Suprapubic skin (tissue), 4 donors: ENCODE measurements around the gene KAT7.
"Not testable (repeated sequence)": the region's sequence is repeated elsewhere in the genome, so short reads cannot be mapped to it uniquely, and the experiment has no call there.

ENCODE experiments used
- CTCF ChIP-seq, 2 donors: fragments of 200-600 bp in 1 of 2; fragments of 450-650 bp in 1 of 2; sonication (generic) in 1 of 2; IDR thresholded peaks; one replicate each; pipeline ENCODE4 v1.5.1; 2016 to 2019; ENCODE audit warnings: antibody characterized with exemption in 2 of 2, mild to moderate bottlenecking in 1 of 2, moderate library complexity in 1 of 2
- EP300 ChIP-seq: sonication (generic); formaldehyde crosslinking; IDR thresholded peaks from one replicate; pipeline ENCODE4 v1.6.1; 2017; ENCODE audit warnings: antibody characterized with exemption
- POLR2A ChIP-seq, 2 donors: fragments of 450-650 bp; IDR thresholded peaks; one replicate each; pipeline ENCODE4 v1.6.1; 2017; ENCODE audit warnings: antibody characterized with exemption in 2 of 2, mild to moderate bottlenecking in 2 of 2, moderate library complexity in 2 of 2
- POLR2AphosphoS5 ChIP-seq, 3 donors: sonication (generic); formaldehyde crosslinking; IDR thresholded peaks; one replicate each; pipeline ENCODE4 v1.6.1; 2017; ENCODE audit warnings: antibody characterized with exemption in 3 of 3

GRCh38 chr17:49828325-49828724 is 39.8 kb downstream of the KAT7 start:
- TF ChIP-seq POLR2AphosphoS5 (IDR thresholded peaks at IDR 0.05); CTCF (IDR thresholded peaks at IDR 0.05); POLR2A (IDR thresholded peaks at IDR 0.05); EP300: not testable (repeated sequence)
